ENCODE data around the gene BANK1.

BANK1 gene

GRCh38 chr4:101851672-101852071 lies 61.1 kb downstream of the BANK1 start:
- no peak overlapping the region for H3K4me3 ChIP-seq (replicated peaks; ENCODE audit: insufficient read depth, low read length)
- TF ChIP-seq CTCF (IDR thresholded peaks at IDR 0.05; ENCODE audit: insufficient read depth, low read length), result no peak
- TF ChIP-seq GABPA (IDR thresholded peaks at IDR 0.05; ENCODE audit: low read depth), result no peak
- no peak for TF ChIP-seq SPI1 (IDR thresholded peaks at IDR 0.05; ENCODE audit: borderline replicate concordance, low read depth)
- no peak for TF ChIP-seq POLR2AphosphoS5 (IDR thresholded peaks at IDR 0.05; ENCODE audit: low read depth)
- no peak for TF ChIP-seq REST (IDR thresholded peaks at IDR 0.05; ENCODE audit: insufficient replicate concordance, low read depth)

GRCh38 chr4:101853028-101853427 lies 62.5 kb downstream of the BANK1 start:
- DNase-seq (ENCODE audit: low read depth in 1 of 2, low spot score in 1 of 2), result no peak
- H3K27ac ChIP-seq (replicated peaks), result no peak overlapping the region

More at GRCh38 chr4:101851672-101852071, 61.1 kb downstream of the BANK1 start:
- H3K27ac ChIP-seq (replicated peaks), result no peak overlapping the region
- H3K27me3 ChIP-seq (ENCODE audit: insufficient read depth, poor library complexity, severe bottlenecking), result no peaks in the 10 kb centered on the region
- no peak for DNase-seq (ENCODE audit: low read depth in 1 of 2, low spot score in 1 of 2)

GRCh38 chr4:101853691-101854090 lies 63.2 kb downstream of the BANK1 start:
- DNase-seq (ENCODE audit: low read depth in 1 of 2, low spot score in 1 of 2), result no peak
- H3K4me3 ChIP-seq (replicated peaks; ENCODE audit: insufficient read depth, low read length), result no peak overlapping the region
- TF ChIP-seq SPI1 (IDR thresholded peaks at IDR 0.05; ENCODE audit: borderline replicate concordance, low read depth) (no peak), REST (IDR thresholded peaks at IDR 0.05; ENCODE audit: insufficient replicate concordance, low read depth) (no peak), POLR2AphosphoS5 (IDR thresholded peaks at IDR 0.05; ENCODE audit: low read depth) (no peak), CTCF (IDR thresholded peaks at IDR 0.05; ENCODE audit: insufficient read depth, low read length) (no peak), GABPA (IDR thresholded peaks at IDR 0.05; ENCODE audit: low read depth) (no peak)
- H3K27me3 ChIP-seq (ENCODE audit: insufficient read depth, poor library complexity, severe bottlenecking), result no peaks in the 10 kb centered on the region
- no peak overlapping the region for H3K27ac ChIP-seq (replicated peaks)

More at GRCh38 chr4:101853028-101853427, 62.5 kb downstream of the BANK1 start:
- no peaks in the 10 kb centered on the region for H3K27me3 ChIP-seq (ENCODE audit: insufficient read depth, poor library complexity, severe bottlenecking)
- TF ChIP-seq CTCF (IDR thresholded peaks at IDR 0.05; ENCODE audit: insufficient read depth, low read length) (no peak), REST (IDR thresholded peaks at IDR 0.05; ENCODE audit: insufficient replicate concordance, low read depth) (no peak), GABPA (IDR thresholded peaks at IDR 0.05; ENCODE audit: low read depth) (no peak), POLR2AphosphoS5 (IDR thresholded peaks at IDR 0.05; ENCODE audit: low read depth) (no peak), SPI1 (IDR thresholded peaks at IDR 0.05; ENCODE audit: borderline replicate concordance, low read depth) (no peak)
- H3K4me3 ChIP-seq (replicated peaks; ENCODE audit: insufficient read depth, low read length), result no peak overlapping the region

Measured in HL-60 (cell line).